Measurements from ENCODE around the gene FNIP2.
"Not testable (repeated sequence)": the region's sequence is repeated elsewhere in the genome, so short reads cannot be mapped to it uniquely, and the experiment has no call there.

FNIP2 gene

GRCh38 chr4:158875455-158875854 lies 106.6 kb downstream of the FNIP2 start:
- no peak for DNase-seq

GRCh38 chr4:158877069-158877468 lies 108.2 kb downstream of the FNIP2 start:
- DNase-seq, result no peak

- not testable (repeated sequence) for DNase-seq
These were observed 113.3 kb downstream of the FNIP2 start for GRCh38 chr4:158882142-158882541.

- no peak for DNase-seq
These were observed 115.5 kb downstream of the FNIP2 start for GRCh38 chr4:158884280-158884679.

DNA sequence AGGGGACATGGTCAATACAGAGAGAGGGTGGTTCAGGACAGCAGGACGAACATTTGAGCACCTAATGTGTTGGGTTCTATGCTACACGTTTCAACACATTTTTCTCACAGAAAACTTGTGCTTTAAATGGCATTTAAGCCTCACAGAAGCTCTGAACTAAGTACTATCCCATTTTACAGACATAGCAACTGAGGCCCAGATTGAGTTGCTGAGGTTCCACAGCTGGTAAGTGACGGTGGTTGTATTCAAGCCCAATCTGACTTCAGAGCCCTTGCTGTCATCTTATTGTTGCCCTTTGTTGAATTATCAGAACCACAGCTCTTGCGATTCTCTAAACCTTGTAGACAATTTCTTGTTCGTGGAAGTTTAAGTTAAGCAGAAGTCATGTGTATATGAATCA lies 116.7 kb downstream of the FNIP2 start:
- no peak for DNase-seq

- DNase-seq, result no peak
These were observed 121.5 kb downstream of the FNIP2 start for GRCh38 chr4:158890294-158890693.

GRCh38 chr4:158891256-158891655 lies 122.4 kb downstream of the FNIP2 start:
- DNase-seq, result no peak

- no peak for DNase-seq
These were observed 126.0 kb downstream of the FNIP2 start for GRCh38 chr4:158894826-158895225.

GRCh38 chr4:158895797-158896576 lies 127.2 kb downstream of the FNIP2 start:
- DNase-seq, result no peak

DNA sequence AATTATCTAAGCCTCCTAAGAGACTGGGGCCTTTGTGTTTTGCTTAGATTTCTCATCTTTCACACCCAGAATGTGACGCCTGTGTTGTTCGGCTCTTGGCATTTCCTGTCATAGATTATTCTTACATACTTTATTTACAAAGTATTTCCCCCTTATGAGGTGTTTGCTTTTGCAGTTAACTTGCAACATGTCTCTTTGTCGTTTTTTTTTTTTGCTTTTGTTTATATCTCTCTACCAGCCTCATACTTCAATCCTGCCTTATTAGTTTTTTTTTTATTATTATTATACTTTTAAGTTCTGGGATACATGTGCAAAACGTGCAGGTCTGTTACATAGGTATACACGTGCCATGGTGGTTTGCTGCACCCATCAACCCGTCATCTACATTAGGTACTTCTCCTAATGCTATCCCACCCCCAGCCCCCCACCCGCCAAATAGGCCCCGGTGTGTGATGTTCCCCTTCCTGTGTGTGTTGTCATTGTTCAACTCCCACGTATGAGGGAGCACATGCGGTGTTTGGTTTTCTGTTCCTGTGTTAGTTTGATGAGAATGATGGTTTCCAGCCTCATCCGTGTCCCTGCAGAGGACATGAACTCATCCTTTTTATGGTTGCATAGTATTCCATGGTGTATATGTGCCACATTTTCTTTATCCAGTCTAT lies 127.9 kb downstream of the FNIP2 start:
- not testable (repeated sequence) for DNase-seq

- DNase-seq, result not testable (repeated sequence)
These were observed 131.6 kb downstream of the FNIP2 start for GRCh38 chr4:158900408-158900807.

GRCh38 chr4:158902280-158903078 lies 133.7 kb downstream of the FNIP2 start:
- not testable (repeated sequence) for DNase-seq

DNA sequence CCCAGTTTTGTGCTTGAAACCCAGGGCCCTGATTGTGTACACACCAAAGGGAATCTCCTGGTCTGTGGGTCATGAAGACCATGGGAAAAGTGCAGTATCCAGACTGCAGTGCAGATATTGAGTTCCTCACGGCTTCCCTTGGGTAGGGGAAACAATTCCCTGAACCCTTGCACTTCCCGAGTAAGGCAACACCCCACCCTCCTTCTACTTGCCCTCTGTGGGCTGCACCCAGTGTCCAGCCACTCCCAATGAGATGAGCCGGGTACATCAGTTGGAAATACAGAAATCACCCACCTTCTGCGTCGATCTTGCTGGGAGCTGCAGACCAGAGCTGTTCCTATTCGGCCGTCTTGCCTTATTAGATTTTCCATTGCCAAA lies 134.2 kb downstream of the FNIP2 start:
- DNase-seq, result no peak

GRCh38 chr4:158903472-158904043 lies 134.7 kb downstream of the FNIP2 start:
- DNase-seq, result no peak

DNA sequence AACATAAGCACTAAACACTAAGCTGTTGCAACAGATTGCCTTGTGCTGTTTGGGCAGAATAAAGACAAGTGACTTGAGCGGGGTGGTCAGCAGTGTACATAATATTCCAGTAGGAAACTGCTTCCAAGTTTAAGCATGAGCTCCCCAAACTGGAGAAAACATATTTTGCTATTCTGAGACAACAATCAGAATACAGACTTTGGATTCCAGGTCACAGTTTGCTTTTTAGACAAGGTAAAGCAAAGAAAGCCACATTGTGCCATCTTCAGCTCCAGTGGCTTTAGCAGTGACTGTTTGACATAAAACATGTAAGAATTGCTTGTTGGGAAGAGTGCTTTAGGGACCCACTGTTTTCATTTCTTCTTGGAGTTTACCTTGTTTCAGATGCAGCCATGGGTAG lies 136.0 kb downstream of the FNIP2 start:
- DNase-seq, result no peak

- no peak for DNase-seq
These were observed 137.2 kb downstream of the FNIP2 start for GRCh38 chr4:158906073-158906472.

- no peak for DNase-seq
These were observed 143.6 kb downstream of the FNIP2 start for GRCh38 chr4:158912390-158912789.

DNA sequence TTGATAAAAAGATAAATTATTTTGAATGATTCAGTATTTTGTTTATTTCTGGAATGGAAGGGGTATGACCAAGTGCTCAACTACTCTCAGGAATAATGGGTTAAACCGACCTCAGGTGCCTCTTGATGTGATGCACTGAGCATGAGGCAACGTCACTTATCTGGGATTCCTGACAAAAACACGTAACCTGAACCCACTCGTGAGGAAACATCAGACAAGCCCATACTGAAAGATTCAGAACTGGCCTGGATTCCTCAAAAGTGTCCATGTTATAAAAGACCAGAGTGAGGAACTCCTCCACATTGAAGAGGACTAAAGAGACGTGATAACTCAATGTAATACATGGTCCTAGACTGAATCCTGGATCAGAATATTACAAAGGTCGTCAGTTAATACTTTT lies 144.0 kb downstream of the FNIP2 start:
- no peak for DNase-seq

DNA sequence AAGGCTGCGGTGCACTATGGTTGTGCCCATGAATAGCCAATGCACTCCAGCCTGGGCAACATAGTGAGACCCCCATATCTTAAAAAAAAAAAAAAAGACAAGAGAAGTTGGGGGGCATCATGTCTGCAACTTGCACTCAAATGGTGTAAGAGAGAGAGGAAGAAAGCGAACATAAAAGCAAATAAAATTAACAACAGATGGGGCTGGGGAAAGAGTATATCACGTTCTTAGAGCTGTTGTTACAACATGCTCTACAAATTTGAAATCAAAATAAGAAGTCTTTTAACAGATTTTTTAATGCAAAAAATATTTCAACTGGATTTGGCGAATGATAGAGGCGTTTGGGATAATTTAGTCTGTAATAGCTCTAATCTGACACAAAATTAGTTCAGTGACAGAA lies 144.9 kb downstream of the FNIP2 start:
- DNase-seq, result no peak

DNA sequence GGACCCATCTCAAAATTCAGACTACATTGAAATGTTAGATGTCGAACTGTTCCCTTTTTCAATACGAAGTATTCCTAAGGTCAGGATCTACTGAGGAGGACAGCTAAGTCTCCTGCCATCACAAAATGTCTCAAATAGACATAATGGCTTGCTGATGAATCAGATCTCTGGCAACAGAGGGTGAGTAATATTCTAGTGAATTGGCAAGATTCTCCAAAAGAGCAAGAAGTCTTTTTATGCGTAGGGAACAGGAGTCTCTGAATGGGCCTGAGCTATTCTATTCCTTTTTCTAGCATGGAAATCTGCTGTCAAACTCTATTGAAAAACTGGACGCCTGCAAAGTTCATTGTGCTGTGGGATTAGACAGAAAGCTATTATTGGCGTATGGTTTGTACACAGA lies 145.4 kb downstream of the FNIP2 start:
- DNase-seq, result no peak

GRCh38 chr4:158915683-158916241 lies 146.9 kb downstream of the FNIP2 start:
- no peak for DNase-seq

- DNase-seq, result not testable (repeated sequence)
These were observed 151.7 kb downstream of the FNIP2 start for GRCh38 chr4:158920452-158920996.

DNA sequence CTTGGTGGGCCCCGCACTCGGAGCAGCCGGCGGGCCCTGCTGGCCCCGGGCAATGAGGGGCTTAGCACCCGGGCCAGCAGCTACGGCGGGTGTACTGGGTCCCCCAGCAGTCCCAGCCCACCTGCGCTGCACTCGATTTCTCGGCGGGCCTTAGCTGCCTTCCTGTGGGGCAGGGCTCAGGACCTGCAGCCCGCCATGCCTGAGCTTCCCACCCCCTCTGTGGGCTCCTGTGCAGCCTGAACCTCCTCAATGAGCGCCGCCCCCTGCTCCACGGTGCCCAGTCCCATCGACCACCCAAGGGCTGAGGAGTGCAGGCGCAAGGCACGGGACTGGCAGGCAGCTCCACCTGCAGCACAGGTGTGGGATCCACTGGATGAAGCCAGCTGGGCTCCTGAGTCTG lies 158.9 kb downstream of the FNIP2 start:
- not testable (repeated sequence) for DNase-seq

Data from activated naive CD4-positive, alpha-beta T cell (primary cell).